ENCODE results near the gene LVRN. TPM values are rescaled to one million over a fixed set of nuclear protein-coding genes. Genes with fewer than 3 reads are reported as not detected.
"Not testable (repeated sequence)": the region's sequence is repeated elsewhere in the genome, so short reads cannot be mapped to it uniquely, and the experiment has no call there.

Gene LVRN, protein sequence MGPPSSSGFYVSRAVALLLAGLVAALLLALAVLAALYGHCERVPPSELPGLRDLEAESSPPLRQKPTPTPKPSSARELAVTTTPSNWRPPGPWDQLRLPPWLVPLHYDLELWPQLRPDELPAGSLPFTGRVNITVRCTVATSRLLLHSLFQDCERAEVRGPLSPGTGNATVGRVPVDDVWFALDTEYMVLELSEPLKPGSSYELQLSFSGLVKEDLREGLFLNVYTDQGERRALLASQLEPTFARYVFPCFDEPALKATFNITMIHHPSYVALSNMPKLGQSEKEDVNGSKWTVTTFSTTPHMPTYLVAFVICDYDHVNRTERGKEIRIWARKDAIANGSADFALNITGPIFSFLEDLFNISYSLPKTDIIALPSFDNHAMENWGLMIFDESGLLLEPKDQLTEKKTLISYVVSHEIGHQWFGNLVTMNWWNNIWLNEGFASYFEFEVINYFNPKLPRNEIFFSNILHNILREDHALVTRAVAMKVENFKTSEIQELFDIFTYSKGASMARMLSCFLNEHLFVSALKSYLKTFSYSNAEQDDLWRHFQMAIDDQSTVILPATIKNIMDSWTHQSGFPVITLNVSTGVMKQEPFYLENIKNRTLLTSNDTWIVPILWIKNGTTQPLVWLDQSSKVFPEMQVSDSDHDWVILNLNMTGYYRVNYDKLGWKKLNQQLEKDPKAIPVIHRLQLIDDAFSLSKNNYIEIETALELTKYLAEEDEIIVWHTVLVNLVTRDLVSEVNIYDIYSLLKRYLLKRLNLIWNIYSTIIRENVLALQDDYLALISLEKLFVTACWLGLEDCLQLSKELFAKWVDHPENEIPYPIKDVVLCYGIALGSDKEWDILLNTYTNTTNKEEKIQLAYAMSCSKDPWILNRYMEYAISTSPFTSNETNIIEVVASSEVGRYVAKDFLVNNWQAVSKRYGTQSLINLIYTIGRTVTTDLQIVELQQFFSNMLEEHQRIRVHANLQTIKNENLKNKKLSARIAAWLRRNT
- total RNA-seq (2014; rRNA removed) (not detected in 2 replicates), Bru-seq, nascent RNA (percentile 25 among the genes with signal in this experiment), BruChase-seq, experiment 1, labeled RNA remaining after a 6-hour chase (percentile 42 among the genes with signal in this experiment), BruChase-seq, experiment 2, labeled RNA remaining after a 2-hour chase (percentile 51 among the genes with signal in this experiment)
- long read RNA-seq: 0 reads

DNA sequence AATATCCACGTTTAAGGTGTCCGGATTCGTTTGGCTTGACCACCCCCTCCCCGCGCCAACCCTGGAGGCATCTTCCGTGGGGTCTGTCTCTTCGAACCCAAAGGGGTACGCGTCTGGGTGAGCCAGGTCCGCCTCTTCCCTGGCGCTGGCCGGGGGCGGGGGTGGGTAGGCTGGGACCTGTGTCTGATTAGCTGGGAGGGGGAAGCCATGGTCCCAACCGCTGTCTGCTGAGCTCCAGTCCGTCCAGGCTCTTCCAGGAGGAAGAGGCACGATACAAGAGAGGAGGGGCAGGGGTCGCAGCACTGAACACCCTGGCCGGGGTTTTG, at the start of gene LVRN:
LVRN (plus strand) TSS at position 237 of the 326 bp plus-strand sequence. CDS start 143 bp downstream, outside the sequence.
- ChIA-PET CTCF (no interaction called here), POLR2A (ENCODE audit: unreplicated experiment) (no interaction called here)
- Histone ChIP-seq H3K4me3 (ENCODE audit: low read length) (no peak within 1 kb of the TSS), H3F3A (ENCODE audit: low read length, unreplicated experiment) (no peaks in the 10 kb centered on the region), H2AFZ (ENCODE audit: low read length) (no peak within 1 kb of the TSS), H3K27ac (ENCODE audit: low read length) (no peak within 1 kb of the TSS), H3K9me3 (ENCODE audit: low read length) (no peaks in the 10 kb centered on the region), H3K9ac (ENCODE audit: low read length) (no peak within 1 kb of the TSS), H3K9me2 (replicated peaks; ENCODE audit: low read length) (no peaks in the 10 kb centered on the region), H3K79me2 (ENCODE audit: low read length) (no peaks in the 10 kb centered on the region), H3K27me3 (ENCODE audit: low read length) (no peaks in the 10 kb centered on the region), H3K4me1 (ENCODE audit: insufficient read depth, low read length) (no peaks in the 10 kb centered on the region), H4K20me1 (ENCODE audit: low read length) (no peaks in the 10 kb centered on the region), H3K36me3 (ENCODE audit: low read depth, low read length) (no peaks in the 10 kb centered on the region), H3K4me2 (ENCODE audit: low read length) (no peak within 1 kb of the TSS)
- no TSS peak for BruUV-seq (replicated peaks)
- DNase-seq (no peak), ATAC-seq (no peak)
- no peak for TF ChIP-seq EZH2phosphoT487 (IDR thresholded peaks at IDR 0.05; ENCODE audit: borderline replicate concordance, low read length)
- TF ChIP-seq, protein P1, sequence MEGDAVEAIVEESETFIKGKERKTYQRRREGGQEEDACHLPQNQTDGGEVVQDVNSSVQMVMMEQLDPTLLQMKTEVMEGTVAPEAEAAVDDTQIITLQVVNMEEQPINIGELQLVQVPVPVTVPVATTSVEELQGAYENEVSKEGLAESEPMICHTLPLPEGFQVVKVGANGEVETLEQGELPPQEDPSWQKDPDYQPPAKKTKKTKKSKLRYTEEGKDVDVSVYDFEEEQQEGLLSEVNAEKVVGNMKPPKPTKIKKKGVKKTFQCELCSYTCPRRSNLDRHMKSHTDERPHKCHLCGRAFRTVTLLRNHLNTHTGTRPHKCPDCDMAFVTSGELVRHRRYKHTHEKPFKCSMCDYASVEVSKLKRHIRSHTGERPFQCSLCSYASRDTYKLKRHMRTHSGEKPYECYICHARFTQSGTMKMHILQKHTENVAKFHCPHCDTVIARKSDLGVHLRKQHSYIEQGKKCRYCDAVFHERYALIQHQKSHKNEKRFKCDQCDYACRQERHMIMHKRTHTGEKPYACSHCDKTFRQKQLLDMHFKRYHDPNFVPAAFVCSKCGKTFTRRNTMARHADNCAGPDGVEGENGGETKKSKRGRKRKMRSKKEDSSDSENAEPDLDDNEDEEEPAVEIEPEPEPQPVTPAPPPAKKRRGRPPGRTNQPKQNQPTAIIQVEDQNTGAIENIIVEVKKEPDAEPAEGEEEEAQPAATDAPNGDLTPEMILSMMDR (conservative IDR thresholded peaks at IDR 0.05; ENCODE audit: low read depth, low read length): no peak
- no peak for TF ChIP-seq EZH2 (IDR thresholded peaks at IDR 0.05; ENCODE audit: low read length, unreplicated experiment)
- intact Hi-C loops (cut with micrococcal nuclease): no loop called here

DNA sequence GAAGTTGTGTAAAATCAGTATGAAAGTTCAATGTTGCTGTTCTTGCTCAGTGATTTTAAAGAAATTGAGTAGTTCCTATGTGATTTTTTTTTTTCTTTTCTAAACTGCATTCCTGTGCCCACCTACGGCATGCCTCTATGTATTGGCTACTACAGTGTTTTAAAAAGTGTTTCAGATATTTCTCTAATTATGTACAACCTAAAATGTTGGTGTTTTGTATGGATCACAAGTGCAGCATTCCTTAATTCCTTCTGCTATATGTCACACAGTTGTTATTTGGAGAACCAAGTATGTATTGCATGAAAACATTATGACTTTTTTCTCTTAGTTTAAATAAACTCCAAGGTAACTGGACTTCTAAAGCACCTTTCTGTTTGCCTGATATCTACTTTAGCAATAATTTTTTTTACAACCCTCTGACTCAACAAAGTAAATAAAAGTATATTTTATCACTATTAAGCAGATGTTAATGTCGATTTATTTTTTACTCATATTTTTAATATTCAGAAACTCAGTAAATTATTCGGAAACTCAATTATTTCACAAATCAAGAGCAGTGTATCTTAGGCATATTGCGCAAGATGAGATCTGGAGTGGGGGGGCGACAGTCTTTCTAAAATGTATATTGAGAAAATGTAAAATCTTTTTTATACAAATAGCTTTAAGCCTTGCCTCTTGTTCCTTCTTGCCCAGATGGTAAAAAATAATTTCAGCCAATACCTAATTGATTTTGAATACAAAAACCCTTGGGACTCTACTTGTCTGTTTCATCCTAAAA, 48.5 kb upstream of the LVRN start:
- POLR2A ChIA-PET (ENCODE audit: unreplicated experiment): not testable (repeated sequence)

More for the DNA sequence above, 48.5 kb upstream of the LVRN start:
- H3K27me3 ChIP-seq (ENCODE audit: low read length); H2AFZ ChIP-seq (ENCODE audit: low read length); H3F3A ChIP-seq (ENCODE audit: low read length, unreplicated experiment); H3K79me2 ChIP-seq (ENCODE audit: low read length); H3K4me3 ChIP-seq (ENCODE audit: low read length); H3K36me3 ChIP-seq (ENCODE audit: low read depth, low read length); H3K9ac ChIP-seq (ENCODE audit: low read length); CTCF ChIA-PET; H3K9me3 ChIP-seq (ENCODE audit: low read length); H3K9me2 ChIP-seq (replicated peaks; ENCODE audit: low read length); H4K20me1 ChIP-seq (ENCODE audit: low read length): not testable (repeated sequence)
- TSS peak; percentile 79 for BruUV-seq (replicated peaks)
- ATAC-seq (peak; percentile 94), DNase-seq (peak; percentile 49)
- Histone ChIP-seq H3K4me1 (ENCODE audit: insufficient read depth, low read length) (peaks cover 22% of the 10 kb centered on the region), H3K4me2 (ENCODE audit: low read length) (peak overlapping the region; percentile 53), H3K27ac (ENCODE audit: low read length) (peak overlapping the region; percentile 23)
- intact Hi-C loops (cut with micrococcal nuclease): loop anchor here (1.0 kb wide), 1 partner anchor 27 kb away; no protein-coding TSS in a partner anchor
